GM12891 (cell line): Measurements from ENCODE around the gene SFRP5.
A peak's percentile ranks its signal among the peaks of the same experiment; 100 is the strongest.

Experiments
- DNase-seq: peaks from one replicate; pipeline ENCODE4 v3.0.0; 2011; ENCODE audit warnings: low spot score; ENCODE audit not compliant: insufficient read length
- FAIRE-seq: peaks from 2 replicates; lab custom pipeline; 2011; peaks lifted over from hg19 to GRCh38; lab: Jason Lieb, UNC
- PAX5 ChIP-seq: IDR thresholded peaks from 2 replicates; pipeline ENCODE4 v1.6.1; 2011; ENCODE audit warnings: low read length, moderate library complexity, mild to moderate bottlenecking; ENCODE audit not compliant: insufficient read depth, severe bottlenecking
- POLR2A ChIP-seq: IDR thresholded peaks from 2 replicates; pipeline ENCODE4 v1.6.1; 2011; ENCODE audit warnings: low read depth, low read length, control low read depth
- POLR2AphosphoS5 ChIP-seq: IDR thresholded peaks from 2 replicates; pipeline ENCODE4 v1.6.1; 2011; ENCODE audit warnings: low read depth, low read length, control low read depth
- POU2F2 ChIP-seq: IDR thresholded peaks from 2 replicates; pipeline ENCODE4 v1.6.1; 2011; ENCODE audit warnings: low read depth, mild to moderate bottlenecking, control low read depth, low read length, moderate library complexity
- SPI1 ChIP-seq: IDR thresholded peaks from 2 replicates; pipeline ENCODE4 v1.6.1; 2011; ENCODE audit warnings: low read depth, low read length, control low read depth
- TAF1 ChIP-seq: IDR thresholded peaks from 2 replicates; pipeline ENCODE4 v1.6.1; 2011; ENCODE audit warnings: low read depth, low read length, control low read depth

The SFRP5 gene

DNA sequence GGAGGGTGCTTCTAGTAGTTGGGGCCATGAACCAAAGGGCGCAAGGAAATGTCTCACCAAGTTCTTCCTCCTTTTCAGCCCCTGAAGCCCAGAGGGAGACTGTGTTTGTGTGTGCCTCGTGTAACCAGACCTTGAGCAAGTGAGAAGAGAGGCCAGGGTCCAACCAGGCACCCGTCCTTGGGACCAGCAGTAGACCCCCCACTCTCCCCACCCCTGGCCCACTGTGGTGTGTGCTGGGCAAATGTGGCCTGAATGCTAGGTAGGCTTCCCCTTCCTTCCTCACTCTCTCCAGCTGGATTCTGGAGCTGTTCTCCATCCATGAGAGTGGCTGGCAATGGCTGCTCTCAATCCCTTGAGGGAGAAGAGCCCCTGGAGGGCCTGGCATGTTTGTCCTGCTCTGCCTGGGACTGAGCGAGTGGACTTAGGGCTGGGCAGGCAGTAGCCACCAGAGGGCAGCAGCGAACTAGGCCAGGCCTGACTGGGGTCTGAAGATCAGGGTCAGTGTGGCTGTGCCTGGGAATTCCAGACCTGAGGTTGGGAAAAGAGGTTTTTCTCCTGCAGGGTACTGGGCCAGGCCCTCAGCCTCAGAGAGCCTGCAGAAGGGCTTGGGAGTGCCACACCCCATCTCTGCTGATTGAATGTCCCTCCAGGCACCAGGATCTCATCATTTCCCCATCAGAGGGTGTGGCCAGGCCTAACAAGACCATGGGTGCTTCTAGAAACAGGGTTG is 12.5 kb downstream of the SFRP5 start:
- FAIRE-seq, result peak; percentile 70
- no peak for TF ChIP-seq TAF1
- no peak for TF ChIP-seq SPI1
- no peak for TF ChIP-seq PAX5
- no peak for TF ChIP-seq POU2F2
- TF ChIP-seq POLR2AphosphoS5, result no peak
- TF ChIP-seq POLR2A, result no peak
- DNase-seq, result peak; percentile 67

GRCh38 chr10:97757471-97757870 is 14.3 kb downstream of the SFRP5 start:
- TF ChIP-seq PAX5, result no peak
- TF ChIP-seq TAF1, result no peak
- no peak for TF ChIP-seq SPI1
- TF ChIP-seq POLR2AphosphoS5, result no peak
- no peak for TF ChIP-seq POLR2A
- no peak for TF ChIP-seq POU2F2
- FAIRE-seq (no peak), DNase-seq (no peak)

GRCh38 chr10:97755718-97756117 is 16.1 kb downstream of the SFRP5 start:
- TF ChIP-seq POLR2A (no peak), SPI1 (no peak), POLR2AphosphoS5 (0 out of 2 replicates have a peak, but pooled peaks have one; percentile 47)
- DNase-seq, result no peak

GRCh38 chr10:97754726-97755125 is 17.1 kb downstream of the SFRP5 start:
- DNase-seq, result no peak
- no peak for FAIRE-seq
- TF ChIP-seq POLR2A (no peak), TAF1 (no peak), POLR2AphosphoS5 (no peak)

More at GRCh38 chr10:97755718-97756117, 16.1 kb downstream of the SFRP5 start:
- no peak for FAIRE-seq

GRCh38 chr10:97752956-97753355 is 18.8 kb downstream of the SFRP5 start:
- FAIRE-seq (no peak), DNase-seq (no peak)
- TF ChIP-seq PAX5 (no peak), TAF1 (no peak), POLR2A (no peak), POU2F2 (no peak), POLR2AphosphoS5 (no peak), SPI1 (no peak)

DNA sequence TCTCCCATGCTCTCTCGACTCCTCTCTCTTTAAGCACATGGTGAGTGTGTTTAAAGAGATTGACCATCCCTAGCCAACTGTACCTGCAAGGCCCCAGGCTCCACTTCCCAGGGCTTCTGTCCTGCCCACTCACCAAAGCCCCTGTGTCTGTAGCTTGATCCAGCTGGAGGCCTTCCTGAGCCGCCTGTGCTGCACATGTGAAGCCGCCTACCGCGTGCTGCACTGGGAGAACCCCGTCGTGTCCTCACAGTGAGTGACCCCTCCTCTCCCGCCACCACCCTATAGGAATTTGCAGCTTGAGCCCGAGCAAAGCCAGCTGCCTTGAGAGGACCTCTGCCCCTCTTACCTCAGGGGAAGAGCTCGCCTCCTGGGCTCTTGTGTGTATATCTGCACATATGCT is 23.7 kb downstream of the SFRP5 start:
- FAIRE-seq, result no peak
- no peak for TF ChIP-seq TAF1
- DNase-seq, result no peak

DNA sequence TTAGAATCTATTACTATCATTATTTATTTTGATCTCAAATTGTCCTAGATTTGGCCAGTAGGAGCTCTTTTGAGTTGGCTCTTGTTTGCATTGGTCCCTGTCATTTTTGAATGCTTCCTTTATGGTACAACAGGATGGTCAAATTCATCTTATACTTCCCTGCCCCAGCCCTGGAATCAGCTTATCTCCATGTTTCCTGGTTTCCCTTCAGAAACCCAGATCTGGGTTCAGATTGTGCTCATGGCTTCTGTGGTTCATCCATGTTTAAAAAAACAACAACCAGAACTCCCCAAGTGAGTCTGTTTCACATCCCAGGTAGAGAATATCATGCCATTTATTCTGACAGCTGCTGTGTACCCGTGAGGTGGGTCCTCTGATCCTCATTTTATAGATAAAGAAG is 24.2 kb downstream of the SFRP5 start:
- FAIRE-seq, result no peak
- TF ChIP-seq PAX5, result no peak
- TF ChIP-seq POU2F2, result no peak
- TF ChIP-seq POLR2AphosphoS5, result no peak
- TF ChIP-seq TAF1, result no peak
- TF ChIP-seq SPI1, result no peak
- no peak for TF ChIP-seq POLR2A
- DNase-seq, result no peak

- no peak for TF ChIP-seq PAX5
- no peak for TF ChIP-seq POLR2AphosphoS5
- no peak for TF ChIP-seq POU2F2
- TF ChIP-seq SPI1, result no peak
- TF ChIP-seq POLR2A, result no peak
- no peak for TF ChIP-seq TAF1
- DNase-seq (no peak), FAIRE-seq (no peak)
These were observed 27.3 kb downstream of the SFRP5 start for GRCh38 chr10:97744405-97745035.

GRCh38 chr10:97743169-97743943 is 28.4 kb downstream of the SFRP5 start:
- TF ChIP-seq POLR2AphosphoS5, result no peak
- no peak for TF ChIP-seq POLR2A
- no peak for TF ChIP-seq SPI1
- TF ChIP-seq POU2F2, result no peak
- TF ChIP-seq TAF1, result no peak
- no peak for TF ChIP-seq PAX5
- FAIRE-seq, result no peak
- DNase-seq, result no peak
